GM23248 (cell line): ENCODE data around the gene HOXA9.

Source experiments
- EZH2 ChIP-seq: fragments of 200-600 bp; sonication (generic); IDR thresholded peaks from 2 replicates; pipeline ENCODE4 v1.6.1; 2018; ENCODE audit warnings: antibody characterized with exemption, mild to moderate bottlenecking; ENCODE audit not compliant: insufficient read depth, poor library complexity, severe bottlenecking
- EZH2phosphoT487 ChIP-seq: fragments of 200-600 bp; sonication (generic); IDR thresholded peaks from 2 replicates; pipeline ENCODE4 v1.6.1; 2018; ENCODE audit warnings: antibody characterized with exemption, moderate library complexity, mild to moderate bottlenecking, low read depth; ENCODE audit not compliant: insufficient read depth

GRCh38 chr7:27198138-27198841 is 33.0 kb upstream of the HOXA9 start:
- TF ChIP-seq EZH2 (peak; percentile 74), EZH2phosphoT487 (0 out of 2 replicates have a peak, but pooled peaks have one; percentile 53)
